ENCODE results near the gene UBE2L5.

- TF ChIP-seq POLR2AphosphoS5 (IDR thresholded peaks at IDR 0.05; ENCODE audit: low read depth): no peak
- TF ChIP-seq CTCF (conservative IDR thresholded peaks at IDR 0.05; ENCODE audit: low read depth in 2 of 2): no peak
- TF ChIP-seq NANOG (IDR thresholded peaks at IDR 0.05; ENCODE audit: borderline replicate concordance): no peak
- TF ChIP-seq EZH2 (IDR thresholded peaks at IDR 0.05; ENCODE audit: low read depth, unreplicated experiment): no peak
- TF ChIP-seq EZH2phosphoT487 (IDR thresholded peaks at IDR 0.05; ENCODE audit: unreplicated experiment): no peak
These were observed 42.4 kb downstream of the UBE2L5 start for GRCh38 chr13:30464496-30465342.
